Natural killer cell (primary cell): Measurements from ENCODE around the gene PNPO. TPM values are rescaled to one million over a fixed set of nuclear protein-coding genes. Genes with fewer than 3 reads are reported as not detected.

Experiments
- ATAC-seq, 3 donors: fragments of 150-1000 bp in 2 of 3; fragments of 200-7000 bp in 1 of 3; cut with Tn5 transposase; 1 replicate in 1 of 3; 2 replicates in 2 of 3; pipeline ENCODE4 v1.10.0; 2021; ENCODE audit warnings: mild to moderate bottlenecking in 2 of 3, moderate library complexity in 2 of 3
- DNase-seq, 2 donors: peaks; one replicate each; pipeline versions ENCODE4 v3.0.0 to v3.0.0-alpha.2; 2013 to 2021; ENCODE audit warnings: mixed read lengths in 1 of 2
- H3K27ac ChIP-seq: one replicate; pipeline ENCODE4 v1.5.1; 2013; ENCODE audit warnings: mild to moderate bottlenecking, low read length
- H3K27me3 ChIP-seq: one replicate; pipeline ENCODE4 v1.6.1; 2013; ENCODE audit warnings: low read length; ENCODE audit not compliant: control insufficient read depth, insufficient read depth
- H3K36me3 ChIP-seq: one replicate; pipeline ENCODE4 v1.6.1; 2013; ENCODE audit warnings: low read length; ENCODE audit not compliant: control insufficient read depth, insufficient read depth
- H3K4me1 ChIP-seq: one replicate; pipeline ENCODE4 v1.6.1; 2013; ENCODE audit warnings: low read length; ENCODE audit not compliant: control insufficient read depth, insufficient read depth
- H3K4me3 ChIP-seq: one replicate; pipeline ENCODE4 v1.5.1; 2013; ENCODE audit warnings: low read length
- H3K9me3 ChIP-seq: one replicate; pipeline ENCODE4 v1.6.1; 2013; ENCODE audit warnings: low read length; ENCODE audit not compliant: control insufficient read depth, insufficient read depth
- H3K27ac Mint-ChIP-seq, 2 donors: one replicate each; pipeline ENCODE4 v1.8.0; 2022; ENCODE audit warnings: mild to moderate bottlenecking in 2 of 2, mixed read lengths in 2 of 2, moderate library complexity in 1 of 2
- H3K27me3 Mint-ChIP-seq, 2 donors: one replicate each; pipeline ENCODE4 v1.8.0; 2022; ENCODE audit warnings: low read depth in 2 of 2, mixed read lengths in 2 of 2
- H3K36me3 Mint-ChIP-seq: one replicate; pipeline ENCODE4 v1.8.0; 2022; ENCODE audit warnings: mixed read lengths
- H3K4me1 Mint-ChIP-seq, 2 donors: one replicate each; pipeline ENCODE4 v1.8.0; 2022; ENCODE audit warnings: mixed read lengths in 2 of 2
- H3K4me3 Mint-ChIP-seq: one replicate; pipeline ENCODE4 v1.8.0; 2022; ENCODE audit warnings: mild to moderate bottlenecking, moderate library complexity, mixed read lengths
- H3K9me3 Mint-ChIP-seq, 2 donors: one replicate each; pipeline ENCODE4 v1.8.0; 2022; ENCODE audit warnings: mixed read lengths in 2 of 2
- WGBS: methylation state at CpG from one replicate; pipeline ENCODE4 v1.1.7; 2013; ENCODE audit warnings: missing lambda C conversion rate; ENCODE audit not compliant: insufficient coverage; 5-methylcytosine and 5-hydroxymethylcytosine counted together
- intact Hi-C: fragments of 100-400 bp; cut with micrococcal nuclease; formaldehyde crosslinking; loops from one replicate; pipeline ENCODE4 v1.14.2; 2022
- total RNA-seq, 4 donors: library from RNA; stranded (reverse); fragments of 120-200 nt in 1 of 4; gene quantifications; one replicate each; pipeline versions ENCODE4 v1.2.3 to v1.2.4, GENCODE V29; 2013 to 2022
- TF ChIP-seq, protein P1 (sequence below): fragments of 200-600 bp; IDR thresholded peaks from one replicate; pipeline ENCODE4 v1.8.0; 2022; ENCODE audit warnings: antibody characterized with exemption

The PNPO gene
- total RNA-seq, 3 donors from 2014 or later (not counting 1 experiment from before 2014, with no cell fraction given), result 6.0 to 10.9 (median 9.3) TPM

DNA sequence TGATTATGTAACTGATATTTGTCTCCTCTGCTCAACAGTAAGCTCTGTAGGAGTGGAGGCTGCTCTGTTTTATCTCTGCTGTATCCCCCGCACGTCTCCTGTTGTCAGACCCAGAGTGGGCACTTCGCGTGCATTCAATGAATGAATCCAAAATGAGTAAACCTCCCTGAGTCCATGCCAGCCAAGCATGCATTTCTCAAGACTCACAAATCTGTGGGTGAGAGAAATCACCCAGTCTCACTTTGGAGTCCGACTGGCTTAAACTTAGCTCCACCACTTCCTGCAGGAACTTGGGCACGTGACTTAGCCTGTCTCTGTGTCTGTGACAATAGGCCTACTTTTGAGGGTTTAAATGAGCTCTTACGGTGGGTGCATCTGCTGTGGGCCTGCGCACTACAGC is 3.7 kb downstream of the PNPO start:
- no peaks in the 10 kb centered on the region for H3K9me3 ChIP-seq
- DNase-seq, result peak in 1 of 2 donors; percentile 58
- peak overlapping the region; percentile 10 for H3K27ac ChIP-seq
- Mint-ChIP-seq H3K9me3 (no peaks in the 10 kb centered on the region), H3K27ac (peak overlapping the region; percentile 63 to 83), H3K4me3 (peak overlapping the region; percentile 3), H3K27me3 (no peaks in the 10 kb centered on the region), H3K36me3 (no peaks in the 10 kb centered on the region), H3K4me1 (peaks cover 36 to 55% of the 10 kb centered on the region in 2 donors)
- 53% methylated on average over 8 of the region's 8 CpGs for WGBS
- H3K4me1 ChIP-seq, result peaks cover 49% of the 10 kb centered on the region
- ATAC-seq, result no peak
- peaks cover 6% of the 10 kb centered on the region for H3K36me3 ChIP-seq
- no peaks in the 10 kb centered on the region for H3K27me3 ChIP-seq
- intact Hi-C loops, result loop anchor here (10.0 kb wide), 3 partner anchors 110 to 160 kb away; partner anchors contain the start of genes CBX1, LRRC46, MRPL10 and SNX11
- no peak overlapping the region for H3K4me3 ChIP-seq
- TF ChIP-seq, protein P1, sequence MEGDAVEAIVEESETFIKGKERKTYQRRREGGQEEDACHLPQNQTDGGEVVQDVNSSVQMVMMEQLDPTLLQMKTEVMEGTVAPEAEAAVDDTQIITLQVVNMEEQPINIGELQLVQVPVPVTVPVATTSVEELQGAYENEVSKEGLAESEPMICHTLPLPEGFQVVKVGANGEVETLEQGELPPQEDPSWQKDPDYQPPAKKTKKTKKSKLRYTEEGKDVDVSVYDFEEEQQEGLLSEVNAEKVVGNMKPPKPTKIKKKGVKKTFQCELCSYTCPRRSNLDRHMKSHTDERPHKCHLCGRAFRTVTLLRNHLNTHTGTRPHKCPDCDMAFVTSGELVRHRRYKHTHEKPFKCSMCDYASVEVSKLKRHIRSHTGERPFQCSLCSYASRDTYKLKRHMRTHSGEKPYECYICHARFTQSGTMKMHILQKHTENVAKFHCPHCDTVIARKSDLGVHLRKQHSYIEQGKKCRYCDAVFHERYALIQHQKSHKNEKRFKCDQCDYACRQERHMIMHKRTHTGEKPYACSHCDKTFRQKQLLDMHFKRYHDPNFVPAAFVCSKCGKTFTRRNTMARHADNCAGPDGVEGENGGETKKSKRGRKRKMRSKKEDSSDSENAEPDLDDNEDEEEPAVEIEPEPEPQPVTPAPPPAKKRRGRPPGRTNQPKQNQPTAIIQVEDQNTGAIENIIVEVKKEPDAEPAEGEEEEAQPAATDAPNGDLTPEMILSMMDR, result no peak

DNA sequence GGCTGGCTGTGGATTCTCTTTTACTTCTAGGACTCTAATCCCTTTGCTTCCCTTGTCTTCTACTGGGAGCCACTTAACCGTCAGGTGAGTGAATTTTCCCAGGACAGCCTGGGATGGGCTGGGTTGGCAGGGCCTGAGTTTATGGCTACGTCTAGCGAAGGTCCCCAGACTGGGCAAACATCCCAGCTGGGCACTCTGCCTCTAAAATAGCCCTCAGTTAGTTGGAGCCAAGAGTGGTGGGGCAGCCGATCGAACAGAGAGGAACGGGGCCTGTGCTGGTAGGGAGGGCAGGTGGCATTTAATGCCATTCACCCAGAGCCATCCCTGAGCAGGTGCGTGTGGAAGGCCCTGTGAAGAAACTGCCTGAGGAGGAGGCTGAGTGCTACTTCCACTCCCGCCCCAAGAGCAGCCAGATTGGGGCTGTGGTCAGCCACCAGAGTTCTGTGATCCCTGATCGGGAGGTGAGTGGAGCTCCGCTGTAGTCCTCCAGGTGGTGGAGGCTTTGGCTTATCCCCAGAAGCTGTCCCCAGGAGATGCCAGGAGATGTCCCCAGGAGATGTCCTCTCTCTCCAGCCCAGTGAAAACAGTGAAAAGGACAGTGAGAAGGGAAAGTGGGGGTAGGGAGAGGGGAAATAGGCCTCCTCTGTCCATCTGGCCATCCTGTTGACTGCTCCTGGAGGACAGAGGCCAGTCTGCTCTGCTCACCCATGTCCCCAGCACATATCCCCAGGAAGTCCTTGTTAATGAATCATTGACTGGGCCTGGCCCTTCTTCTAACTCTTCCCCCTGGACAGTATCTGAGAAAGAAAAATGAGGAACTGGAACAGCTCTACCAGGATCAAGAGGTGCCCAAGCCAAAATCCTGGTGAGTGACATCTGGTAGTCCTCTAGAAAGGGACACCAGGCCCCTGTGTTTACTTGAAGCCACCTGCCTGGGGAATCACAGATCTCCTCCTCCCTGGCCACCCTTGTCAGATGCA is 4.4 kb downstream of the PNPO start:
- Histone ChIP-seq H3K4me1 (peaks cover 52% of the 10 kb centered on the region), H3K4me3 (no peak overlapping the region), H3K27ac (no peak overlapping the region), H3K9me3 (no peaks in the 10 kb centered on the region), H3K27me3 (no peaks in the 10 kb centered on the region), H3K36me3 (peaks cover 6% of the 10 kb centered on the region)
- DNase-seq (no peak), ATAC-seq (no peak)
- peak overlapping the region; percentile 3 for H3K4me3 Mint-ChIP-seq
- TF ChIP-seq, protein P1, result no peak
- intact Hi-C loops, result loop anchor here (10.0 kb wide), 3 partner anchors 111 to 159 kb away; partner anchors contain the start of genes CBX1, LRRC46, MRPL10 and SNX11
- H3K27me3 Mint-ChIP-seq, result no peaks in the 10 kb centered on the region
- 90% methylated on average over 10 of the region's 10 CpGs for WGBS
- H3K36me3 Mint-ChIP-seq, result no peaks in the 10 kb centered on the region
- H3K9me3 Mint-ChIP-seq, result no peaks in the 10 kb centered on the region
- H3K4me1 Mint-ChIP-seq, result peaks cover 34 to 53% of the 10 kb centered on the region in 2 donors
- H3K27ac Mint-ChIP-seq, result peak overlapping the region; percentile 63 to 83

DNA sequence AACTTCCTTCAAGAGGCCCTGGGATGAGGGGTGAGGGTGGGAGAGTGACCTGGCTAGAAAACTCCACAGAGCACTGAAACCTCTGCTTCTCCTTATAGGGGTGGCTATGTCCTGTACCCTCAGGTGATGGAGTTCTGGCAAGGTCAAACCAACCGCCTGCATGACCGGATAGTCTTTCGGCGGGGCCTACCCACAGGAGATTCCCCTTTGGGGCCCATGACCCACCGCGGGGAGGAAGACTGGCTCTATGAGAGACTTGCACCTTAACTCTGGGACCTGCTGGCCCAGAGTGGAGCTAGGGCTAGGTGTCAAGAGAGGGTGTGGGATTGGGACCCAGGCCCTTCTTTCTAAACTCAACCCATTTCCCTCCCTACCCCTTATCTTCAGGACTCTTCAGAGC is 5.1 kb downstream of the PNPO start:
- peak overlapping the region in 1 of 2 donors; percentile 38 for H3K27ac Mint-ChIP-seq
- TF ChIP-seq, protein P1, result no peak
- H3K4me3 Mint-ChIP-seq, result no peak overlapping the region

More for the DNA sequence above, 5.1 kb downstream of the PNPO start:
- H3K27ac ChIP-seq, result no peak overlapping the region
- Mint-ChIP-seq H3K9me3 (no peaks in the 10 kb centered on the region), H3K4me1 (peaks cover 27 to 46% of the 10 kb centered on the region in 2 donors), H3K27me3 (no peaks in the 10 kb centered on the region), H3K36me3 (no peaks in the 10 kb centered on the region)
- DNase-seq (no peak), ATAC-seq (no peak)
- no peak overlapping the region for H3K4me3 ChIP-seq
- WGBS, result 91% methylated on average over 6 of the region's 6 CpGs
- H3K27me3 ChIP-seq, result no peaks in the 10 kb centered on the region
- peaks cover 47% of the 10 kb centered on the region for H3K4me1 ChIP-seq
- peaks cover 6% of the 10 kb centered on the region for H3K36me3 ChIP-seq
- intact Hi-C loops, result loop anchor here (10.0 kb wide), 3 partner anchors 112 to 158 kb away; partner anchors contain the start of genes CBX1, LRRC46, MRPL10 and SNX11
- H3K9me3 ChIP-seq, result no peaks in the 10 kb centered on the region
